ENCODE measurements around the gene MIDN.

Gene MIDN

DNA sequence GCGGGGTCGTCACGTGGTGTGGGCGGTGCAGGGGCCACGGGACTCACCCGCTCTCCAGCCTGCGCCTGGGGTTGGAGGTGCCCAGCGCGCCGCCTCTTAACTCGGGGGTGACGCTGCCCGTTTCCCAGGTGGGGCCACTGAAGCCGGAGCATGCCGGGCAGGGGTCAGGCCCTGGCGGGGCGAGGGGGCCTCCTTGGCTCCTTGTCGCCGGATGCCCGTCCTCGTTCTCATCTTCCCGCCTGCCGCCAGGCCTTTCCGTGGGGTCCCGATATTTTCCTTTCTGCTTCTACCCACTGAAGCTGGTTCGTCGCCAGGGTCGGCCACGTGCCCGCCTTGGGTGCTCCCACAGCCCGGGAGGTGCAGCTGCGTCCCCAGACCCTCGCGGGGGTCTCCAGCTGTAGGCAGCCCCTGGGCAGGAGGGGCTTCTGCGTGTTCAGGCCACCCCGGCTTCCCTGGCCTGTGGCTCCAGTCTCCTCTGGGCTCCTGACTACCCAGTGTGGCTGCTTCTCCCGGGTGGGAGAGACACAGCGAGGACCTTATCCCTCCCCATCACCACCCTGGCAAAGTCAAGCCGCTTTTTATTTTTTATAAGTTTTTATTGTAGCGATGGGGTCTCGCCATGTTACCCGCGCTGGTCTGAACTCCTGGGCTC is 27.7 kb downstream of the MIDN start:
- Mint-ChIP-seq H3K27me3 (no peaks in the 10 kb centered on the region), H3K27ac (peak overlapping the region; percentile 90), H3K4me3 (peak overlapping the region; percentile 79), H3K4me1 (ENCODE audit: low read depth) (peaks cover 69% of the 10 kb centered on the region), H3K36me3 (ENCODE audit: low read depth) (peaks cover 89% of the 10 kb centered on the region), H3K9me3 (no peaks in the 10 kb centered on the region)
- intact Hi-C loops (cut with micrococcal nuclease): no loop called here

DNA sequence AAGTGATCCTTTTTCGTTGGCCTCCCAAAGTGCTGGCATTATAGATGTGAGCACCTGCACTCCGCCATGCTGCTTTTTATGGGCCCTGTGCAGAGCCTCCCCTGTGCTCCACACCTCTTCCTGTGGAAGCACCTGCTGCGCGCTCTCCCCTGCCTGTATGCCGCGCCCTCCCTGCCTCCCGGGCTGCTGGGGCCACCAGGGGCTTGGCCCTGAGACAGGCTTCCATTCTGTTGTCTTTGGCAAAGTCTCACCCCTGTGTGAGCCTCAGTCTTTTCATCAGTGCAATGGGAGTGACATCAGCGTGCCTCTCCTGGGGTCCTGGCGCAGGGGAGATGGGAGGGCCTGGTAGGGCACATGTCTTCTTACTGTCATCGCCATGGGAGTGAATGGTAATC is 28.2 kb downstream of the MIDN start:
- H3K4me3 Mint-ChIP-seq: peak overlapping the region; percentile 79
- H3K4me1 Mint-ChIP-seq (ENCODE audit: low read depth): peaks cover 65% of the 10 kb centered on the region
- intact Hi-C loops (cut with micrococcal nuclease): no loop called here
- peak overlapping the region; percentile 90 for H3K27ac Mint-ChIP-seq
- H3K9me3 Mint-ChIP-seq: no peaks in the 10 kb centered on the region
- H3K36me3 Mint-ChIP-seq (ENCODE audit: low read depth): peaks cover 83% of the 10 kb centered on the region
- peaks cover 2% of the 10 kb centered on the region for H3K27me3 Mint-ChIP-seq

- Mint-ChIP-seq H3K4me3 (peak overlapping the region; percentile 79), H3K9me3 (no peaks in the 10 kb centered on the region), H3K36me3 (ENCODE audit: low read depth) (peaks cover 79% of the 10 kb centered on the region), H3K4me1 (ENCODE audit: low read depth) (peaks cover 65% of the 10 kb centered on the region), H3K27me3 (peaks cover 5% of the 10 kb centered on the region), H3K27ac (peak overlapping the region; percentile 90)
- intact Hi-C loops (cut with micrococcal nuclease): no loop called here
Observed at GRCh38 chr19:1277061-1277460, 28.7 kb downstream of the MIDN start.

DNA sequence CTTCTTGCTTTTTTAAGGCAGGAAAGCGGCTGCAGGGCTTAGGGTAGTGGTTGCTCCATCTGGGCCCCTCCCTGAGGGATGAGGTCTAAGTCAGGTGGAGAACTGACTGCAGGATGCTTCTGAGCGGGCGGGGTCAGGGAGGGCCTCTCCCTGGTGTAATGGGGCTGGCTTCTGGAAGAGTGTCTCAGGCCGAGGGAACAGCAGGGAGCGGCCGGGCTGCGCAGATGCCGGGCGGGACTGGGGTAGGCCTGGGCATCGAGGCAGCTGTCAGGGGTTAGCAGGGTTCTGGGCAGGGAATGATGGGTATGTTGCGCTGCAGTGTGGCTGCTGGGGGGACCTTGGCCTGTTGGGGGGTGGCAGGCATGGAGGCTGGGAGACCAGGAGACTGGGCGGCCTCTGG is 29.7 kb downstream of the MIDN start:
- Mint-ChIP-seq H3K36me3 (ENCODE audit: low read depth) (peaks cover 69% of the 10 kb centered on the region), H3K4me1 (ENCODE audit: low read depth) (peaks cover 55% of the 10 kb centered on the region), H3K27me3 (peaks cover 10% of the 10 kb centered on the region), H3K27ac (peak overlapping the region; percentile 10), H3K9me3 (no peaks in the 10 kb centered on the region), H3K4me3 (no peak overlapping the region)
- intact Hi-C loops (cut with micrococcal nuclease): no loop called here

GRCh38 chr19:1278713-1279660 is 30.6 kb downstream of the MIDN start:
- no peaks in the 10 kb centered on the region for H3K9me3 Mint-ChIP-seq
- H3K27me3 Mint-ChIP-seq: peaks cover 18% of the 10 kb centered on the region
- no peak overlapping the region for H3K27ac Mint-ChIP-seq
- H3K36me3 Mint-ChIP-seq (ENCODE audit: low read depth): peaks cover 60% of the 10 kb centered on the region
- intact Hi-C loops (cut with micrococcal nuclease): loop anchor here (1.0 kb wide), 1 partner anchor 93 kb away; no protein-coding TSS in a partner anchor
- peaks cover 46% of the 10 kb centered on the region for H3K4me1 Mint-ChIP-seq (ENCODE audit: low read depth)
- H3K4me3 Mint-ChIP-seq: no peak overlapping the region

DNA sequence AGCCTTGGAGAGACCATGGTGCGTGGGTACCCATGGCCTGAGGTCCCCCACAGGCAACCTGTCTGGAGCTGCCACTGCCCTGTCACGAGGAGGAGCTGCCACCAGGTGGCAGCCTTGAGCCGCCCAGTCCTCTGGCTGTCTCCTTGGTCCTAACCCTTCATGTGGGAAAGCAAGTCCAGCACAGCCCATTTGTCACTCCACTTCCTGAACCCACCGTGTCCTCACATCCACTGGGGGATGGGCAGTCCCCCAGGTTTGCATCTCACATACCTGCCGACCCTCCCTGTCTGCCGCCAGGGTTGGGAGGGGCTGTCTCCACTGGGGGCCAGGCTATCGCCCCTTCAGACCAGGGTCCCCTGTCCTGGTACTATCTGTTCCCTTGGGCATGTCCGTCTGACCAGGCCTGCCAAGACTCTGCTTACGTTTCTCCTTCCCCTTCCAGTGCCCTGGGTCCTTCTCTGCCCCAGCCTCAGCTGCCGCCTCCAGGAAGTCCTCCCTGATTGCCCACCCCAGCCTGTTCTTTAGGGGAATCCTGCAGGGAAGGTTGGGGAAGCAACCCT is 31.5 kb downstream of the MIDN start:
- H3K4me3 Mint-ChIP-seq: no peak overlapping the region
- H3K36me3 Mint-ChIP-seq (ENCODE audit: low read depth): peaks cover 51% of the 10 kb centered on the region
- peaks cover 27% of the 10 kb centered on the region for H3K27me3 Mint-ChIP-seq
- no peak overlapping the region for H3K27ac Mint-ChIP-seq
- H3K9me3 Mint-ChIP-seq: no peaks in the 10 kb centered on the region
- intact Hi-C loops (cut with micrococcal nuclease): loop anchor here (1.0 kb wide), 1 partner anchor 92 kb away; no protein-coding TSS in a partner anchor
- H3K4me1 Mint-ChIP-seq (ENCODE audit: low read depth): peaks cover 37% of the 10 kb centered on the region

DNA sequence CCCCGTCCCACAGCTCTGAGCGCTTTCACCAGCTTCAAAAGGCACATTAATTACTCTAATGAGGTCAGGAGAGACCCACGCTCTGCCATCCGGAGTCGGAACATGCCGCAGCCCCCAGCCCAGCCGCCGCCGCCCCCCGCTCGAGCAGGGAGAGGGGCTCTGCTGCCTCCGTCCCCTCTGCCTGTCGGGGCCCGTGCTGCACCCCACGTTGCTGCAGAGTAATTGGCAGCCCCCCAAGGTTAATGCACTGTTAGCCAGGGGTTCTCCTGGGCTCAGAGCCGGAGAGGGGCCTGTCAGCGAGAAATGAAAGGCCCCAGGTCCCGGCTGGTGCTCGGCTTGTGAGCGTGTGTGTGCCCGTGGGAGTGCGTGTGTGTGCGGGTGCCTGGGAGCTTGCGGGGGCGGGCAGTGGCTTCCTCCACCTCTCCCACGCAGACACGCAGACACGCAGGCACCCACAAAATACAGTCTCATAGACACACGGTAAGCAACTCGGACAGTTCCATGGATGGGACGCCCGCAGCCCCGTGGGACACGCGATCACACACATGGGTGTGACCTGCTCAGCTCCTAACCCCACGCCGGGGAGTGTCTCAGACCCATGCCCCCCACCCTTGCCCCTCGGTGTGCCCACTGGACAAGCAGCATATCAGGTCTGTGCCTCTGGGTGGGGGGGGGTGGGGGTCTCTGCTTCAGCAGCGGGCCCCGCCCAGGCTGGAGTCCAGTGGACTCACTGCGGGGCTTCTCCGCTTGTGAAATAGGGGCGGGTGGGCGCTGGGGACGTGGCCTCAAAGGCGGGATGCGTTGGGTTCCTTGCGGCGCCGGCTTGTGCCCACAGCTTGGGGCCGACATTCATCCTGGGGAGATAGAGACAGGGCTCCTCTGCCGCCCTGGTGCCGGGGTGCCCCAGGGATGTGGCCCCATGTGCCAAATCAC is 32.5 kb downstream of the MIDN start:
- peaks cover 32% of the 10 kb centered on the region for H3K27me3 Mint-ChIP-seq
- peaks cover 33% of the 10 kb centered on the region for H3K4me1 Mint-ChIP-seq (ENCODE audit: low read depth)
- peaks cover 44% of the 10 kb centered on the region for H3K36me3 Mint-ChIP-seq (ENCODE audit: low read depth)

GRCh38 chr19:1281569-1282287 is 33.3 kb downstream of the MIDN start:
- no peak overlapping the region for H3K27ac Mint-ChIP-seq
- H3K4me1 Mint-ChIP-seq (ENCODE audit: low read depth): peaks cover 33% of the 10 kb centered on the region
- intact Hi-C loops (cut with micrococcal nuclease): no loop called here

More for the DNA sequence above, 32.5 kb downstream of the MIDN start:
- Mint-ChIP-seq H3K9me3 (no peaks in the 10 kb centered on the region), H3K4me3 (no peak overlapping the region), H3K27ac (no peak overlapping the region)
- intact Hi-C loops (cut with micrococcal nuclease): no loop called here

DNA sequence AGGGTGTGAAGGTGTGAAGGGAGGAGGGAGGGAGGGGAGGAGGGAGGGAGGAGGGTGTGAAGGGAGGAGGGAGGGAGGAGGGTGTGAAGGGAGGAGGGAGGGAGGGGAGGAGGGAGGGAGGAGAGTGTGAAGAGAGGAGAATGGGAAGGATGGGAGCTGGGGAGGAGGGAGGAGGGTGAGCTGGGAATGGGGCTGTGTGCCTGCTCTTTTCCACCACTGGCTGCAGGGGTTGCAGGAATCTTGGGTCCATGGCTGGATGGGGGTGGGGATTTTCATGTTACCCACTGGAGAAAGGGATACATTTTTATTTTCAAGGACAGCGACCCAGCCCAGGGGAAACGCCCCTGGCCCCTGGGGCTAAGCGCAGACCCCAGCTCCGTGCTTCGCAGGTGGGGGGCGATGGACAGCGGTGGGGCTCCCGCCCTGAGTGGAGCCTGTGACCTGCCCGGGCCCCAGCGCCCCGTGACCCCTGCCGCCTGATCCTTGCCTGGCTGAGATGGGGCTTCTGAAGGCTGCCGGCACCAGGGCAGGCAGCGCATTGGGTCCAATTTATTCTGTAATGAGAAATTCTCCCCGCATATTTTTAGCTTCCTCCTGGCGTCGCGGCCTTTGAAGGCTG is 34.3 kb downstream of the MIDN start:
- Mint-ChIP-seq H3K4me1 (ENCODE audit: low read depth) (peaks cover 29% of the 10 kb centered on the region), H3K36me3 (ENCODE audit: low read depth) (peaks cover 31% of the 10 kb centered on the region), H3K27me3 (peaks cover 46% of the 10 kb centered on the region), H3K27ac (no peak overlapping the region), H3K9me3 (no peaks in the 10 kb centered on the region), H3K4me3 (no peak overlapping the region)
- intact Hi-C loops (cut with micrococcal nuclease): no loop called here

More at GRCh38 chr19:1281569-1282287, 33.3 kb downstream of the MIDN start:
- peaks cover 40% of the 10 kb centered on the region for H3K36me3 Mint-ChIP-seq (ENCODE audit: low read depth)
- no peak overlapping the region for H3K4me3 Mint-ChIP-seq
- H3K27me3 Mint-ChIP-seq: peaks cover 37% of the 10 kb centered on the region
- no peaks in the 10 kb centered on the region for H3K9me3 Mint-ChIP-seq

- Mint-ChIP-seq H3K9me3 (no peaks in the 10 kb centered on the region), H3K27ac (no peak overlapping the region), H3K4me3 (no peak overlapping the region), H3K27me3 (peaks cover 52% of the 10 kb centered on the region), H3K4me1 (ENCODE audit: low read depth) (peaks cover 22% of the 10 kb centered on the region), H3K36me3 (ENCODE audit: low read depth) (peaks cover 24% of the 10 kb centered on the region)
- intact Hi-C loops (cut with micrococcal nuclease): no loop called here
Observed at GRCh38 chr19:1283207-1283916, 35.0 kb downstream of the MIDN start.

- Mint-ChIP-seq H3K36me3 (ENCODE audit: low read depth) (peaks cover 19% of the 10 kb centered on the region), H3K27me3 (peaks cover 58% of the 10 kb centered on the region), H3K9me3 (no peaks in the 10 kb centered on the region), H3K27ac (no peak overlapping the region), H3K4me1 (ENCODE audit: low read depth) (peaks cover 22% of the 10 kb centered on the region), H3K4me3 (no peak overlapping the region)
- intact Hi-C loops (cut with micrococcal nuclease): no loop called here
Observed at GRCh38 chr19:1283917-1284292, 35.5 kb downstream of the MIDN start.

GRCh38 chr19:1284293-1284978 is 36.1 kb downstream of the MIDN start:
- H3K27me3 Mint-ChIP-seq: peaks cover 63% of the 10 kb centered on the region
- no peak overlapping the region for H3K27ac Mint-ChIP-seq
- H3K36me3 Mint-ChIP-seq (ENCODE audit: low read depth): peaks cover 13% of the 10 kb centered on the region
- intact Hi-C loops (cut with micrococcal nuclease): no loop called here
- peaks cover 22% of the 10 kb centered on the region for H3K4me1 Mint-ChIP-seq (ENCODE audit: low read depth)
- no peak overlapping the region for H3K4me3 Mint-ChIP-seq
- no peaks in the 10 kb centered on the region for H3K9me3 Mint-ChIP-seq
